ENCODE measurements around the gene FFAR3. TPM values are rescaled to one million over a fixed set of nuclear protein-coding genes. Genes with fewer than 3 reads are reported as not detected.
"Not testable (repeated sequence)": the region's sequence is repeated elsewhere in the genome, so short reads cannot be mapped to it uniquely, and the experiment has no call there.

FFAR3 gene
- total RNA-seq, 2 experiments from 2014 or later: not detected

- Mint-ChIP-seq H3K4me1 (peaks cover 5% of the 10 kb centered on the region), H3K27ac (no peak overlapping the region), H3K27me3 (peaks cover 33% of the 10 kb centered on the region), H3K4me3 (no peak overlapping the region), H3K36me3 (no peaks in the 10 kb centered on the region), H3K9me3 (ENCODE audit: low read depth) (no peaks in the 10 kb centered on the region)
- DNase-seq: peak; percentile 29
- no peak for ATAC-seq
- CTCF ChIA-PET: interaction anchor here (1.9 kb wide), 1 partner anchor 133 kb away, joined by 4 read pairs; no protein-coding TSS in a partner anchor
Measured at GRCh38 chr19:35362261-35363000, 4.2 kb downstream of the FFAR3 start.

- no peak overlapping the region for H3K4me3 Mint-ChIP-seq
- H3K36me3 Mint-ChIP-seq: no peaks in the 10 kb centered on the region
- CTCF ChIA-PET: no interaction called here
- H3K27me3 Mint-ChIP-seq: peaks cover 37% of the 10 kb centered on the region
- no peaks in the 10 kb centered on the region for H3K9me3 Mint-ChIP-seq (ENCODE audit: low read depth)
- H3K4me1 Mint-ChIP-seq: peaks cover 3% of the 10 kb centered on the region
- H3K27ac Mint-ChIP-seq: no peak overlapping the region
- DNase-seq (peak; percentile 36), ATAC-seq (no peak)
Measured at GRCh38 chr19:35363001-35363590, 4.8 kb downstream of the FFAR3 start.

- Mint-ChIP-seq H3K4me1 (no peaks in the 10 kb centered on the region), H3K27me3 (peaks cover 43% of the 10 kb centered on the region), H3K36me3 (no peaks in the 10 kb centered on the region), H3K4me3 (no peak overlapping the region), H3K27ac (no peak overlapping the region), H3K9me3 (ENCODE audit: low read depth) (no peaks in the 10 kb centered on the region)
- ATAC-seq (no peak), DNase-seq (peak; percentile 34)
- CTCF ChIA-PET: interaction anchor here (1.4 kb wide), 1 partner anchor 11 kb away, joined by 4 read pairs; no protein-coding TSS in a partner anchor
Measured at GRCh38 chr19:35363711-35364425, 5.6 kb downstream of the FFAR3 start.

- Mint-ChIP-seq H3K4me1 (no peaks in the 10 kb centered on the region), H3K27me3 (peaks cover 51% of the 10 kb centered on the region), H3K27ac (no peak overlapping the region), H3K4me3 (no peak overlapping the region), H3K36me3 (no peaks in the 10 kb centered on the region), H3K9me3 (ENCODE audit: low read depth) (no peaks in the 10 kb centered on the region)
- ATAC-seq (no peak), DNase-seq (peak; percentile 18)
- CTCF ChIA-PET: interaction anchor here (1.4 kb wide), 1 partner anchor 13 kb away, joined by 4 read pairs; no protein-coding TSS in a partner anchor
Measured at GRCh38 chr19:35365303-35365702, 7.0 kb downstream of the FFAR3 start.

GRCh38 chr19:35368378-35368777 lies 10.1 kb downstream of the FFAR3 start:
- H3K36me3 Mint-ChIP-seq: no peaks in the 10 kb centered on the region
- no peaks in the 10 kb centered on the region for H3K4me1 Mint-ChIP-seq
- H3K9me3 Mint-ChIP-seq (ENCODE audit: low read depth): no peaks in the 10 kb centered on the region
- no peak for DNase-seq
- H3K27ac Mint-ChIP-seq: no peak overlapping the region
- peaks cover 40% of the 10 kb centered on the region for H3K27me3 Mint-ChIP-seq
- CTCF ChIA-PET: no interaction called here
- ATAC-seq: no peak
- H3K4me3 Mint-ChIP-seq: no peak overlapping the region

- H3K27me3 Mint-ChIP-seq: peaks cover 39% of the 10 kb centered on the region
- DNase-seq (no peak), ATAC-seq (no peak)
- H3K36me3 Mint-ChIP-seq: no peaks in the 10 kb centered on the region
- H3K27ac Mint-ChIP-seq: no peak overlapping the region
- H3K4me1 Mint-ChIP-seq: no peaks in the 10 kb centered on the region
- no peak overlapping the region for H3K4me3 Mint-ChIP-seq
- CTCF ChIA-PET: no interaction called here
- H3K9me3 Mint-ChIP-seq (ENCODE audit: low read depth): no peaks in the 10 kb centered on the region
Measured at GRCh38 chr19:35369522-35369921, 11.3 kb downstream of the FFAR3 start.

GRCh38 chr19:35370722-35371121 lies 12.5 kb downstream of the FFAR3 start, which contains the start of gene GPR42:
GPR42 (plus strand) TSS chr19:35371068; CDS start chr19:35371360, 292 bp downstream.
- Mint-ChIP-seq H3K9me3 (ENCODE audit: low read depth) (no peaks in the 10 kb centered on the region), H3K27ac (no peak within 1 kb of the TSS), H3K27me3 (peaks cover 34% of the 10 kb centered on the region), H3K4me1 (peaks cover 2% of the 10 kb centered on the region), H3K4me3 (no peak within 1 kb of the TSS), H3K36me3 (no peaks in the 10 kb centered on the region)
- DNase-seq (no peak), ATAC-seq (no peak)
- CTCF ChIA-PET: no interaction called here

GRCh38 chr19:35373492-35373891 lies 15.2 kb downstream of the FFAR3 start:
- CTCF ChIA-PET: no interaction called here
- no peaks in the 10 kb centered on the region for H3K36me3 Mint-ChIP-seq
- H3K4me3 Mint-ChIP-seq: no peak overlapping the region
- DNase-seq (no peak), ATAC-seq (no peak)
- peaks cover 15% of the 10 kb centered on the region for H3K27me3 Mint-ChIP-seq
- H3K4me1 Mint-ChIP-seq: peaks cover 4% of the 10 kb centered on the region
- H3K9me3 Mint-ChIP-seq (ENCODE audit: low read depth): no peaks in the 10 kb centered on the region
- no peak overlapping the region for H3K27ac Mint-ChIP-seq

GRCh38 chr19:35374031-35374430 lies 15.8 kb downstream of the FFAR3 start:
- not testable (repeated sequence) for H3K4me3 Mint-ChIP-seq; H3K4me1 Mint-ChIP-seq; H3K36me3 Mint-ChIP-seq; DNase-seq; H3K27ac Mint-ChIP-seq; ATAC-seq; H3K9me3 Mint-ChIP-seq (ENCODE audit: low read depth)
- CTCF ChIA-PET: interaction anchor here (0.9 kb wide), 1 partner anchor 88 kb away, joined by 3 read pairs; no protein-coding TSS in a partner anchor
- H3K27me3 Mint-ChIP-seq: peaks cover 11% of the 10 kb centered on the region

- CTCF ChIA-PET: no interaction called here
- no peak for ATAC-seq
Measured at GRCh38 chr19:35375505-35376307, 17.4 kb downstream of the FFAR3 start.

GRCh38 chr19:35377656-35378055 lies 19.4 kb downstream of the FFAR3 start:
- Mint-ChIP-seq H3K4me1 (peaks cover 4% of the 10 kb centered on the region), H3K27me3 (peaks cover 17% of the 10 kb centered on the region)

More at GRCh38 chr19:35375505-35376307, 17.4 kb downstream of the FFAR3 start:
- Mint-ChIP-seq H3K36me3 (no peaks in the 10 kb centered on the region), H3K4me1 (peaks cover 4% of the 10 kb centered on the region), H3K27me3 (peaks cover 13% of the 10 kb centered on the region), H3K9me3 (ENCODE audit: low read depth) (no peaks in the 10 kb centered on the region), H3K4me3 (no peak overlapping the region), H3K27ac (no peak overlapping the region)
- DNase-seq: no peak

GRCh38 chr19:35378356-35378755 lies 20.1 kb downstream of the FFAR3 start:
- H3K27me3 Mint-ChIP-seq: peaks cover 21% of the 10 kb centered on the region
- H3K9me3 Mint-ChIP-seq (ENCODE audit: low read depth): no peaks in the 10 kb centered on the region
- no peak overlapping the region for H3K4me3 Mint-ChIP-seq
- CTCF ChIA-PET: no interaction called here
- peaks cover 4% of the 10 kb centered on the region for H3K4me1 Mint-ChIP-seq
- no peak overlapping the region for H3K27ac Mint-ChIP-seq
- H3K36me3 Mint-ChIP-seq: no peaks in the 10 kb centered on the region
- ATAC-seq (no peak), DNase-seq (no peak)

More at GRCh38 chr19:35377656-35378055, 19.4 kb downstream of the FFAR3 start:
- Mint-ChIP-seq H3K27ac (no peak overlapping the region), H3K4me3 (no peak overlapping the region), H3K36me3 (no peaks in the 10 kb centered on the region), H3K9me3 (ENCODE audit: low read depth) (no peaks in the 10 kb centered on the region)
- CTCF ChIA-PET: interaction anchor here (0.8 to 1.2 kb wide), 2 partner anchors 9 to 133 kb away, joined by 3 read pairs; no protein-coding TSS in a partner anchor
- ATAC-seq (no peak), DNase-seq (no peak)

- peaks cover 24% of the 10 kb centered on the region for H3K27me3 Mint-ChIP-seq
- H3K4me1 Mint-ChIP-seq; H3K27ac Mint-ChIP-seq; CTCF ChIA-PET; ATAC-seq; H3K36me3 Mint-ChIP-seq; H3K9me3 Mint-ChIP-seq (ENCODE audit: low read depth); DNase-seq; H3K4me3 Mint-ChIP-seq: not testable (repeated sequence)
Measured at GRCh38 chr19:35379545-35379944, 21.3 kb downstream of the FFAR3 start.
